BLaER1 treated with 17β-estradiol and CSF1 and Interleukin-3, amounts not matched to agents 10 nM and 100 nM (cell line): ENCODE data around the gene MYL7.

Experiments
- H3K27ac ChIP-seq, 11 experiments: shearing (Covaris generic); formaldehyde crosslinking; 2 replicates each; pipeline ENCODE4 v1.8.1; 2022
- H3K27me3 ChIP-seq, 11 experiments: shearing (Covaris generic); formaldehyde crosslinking; 2 replicates each; pipeline ENCODE4 v1.8.1; 2022
- H3K36me3 ChIP-seq, 11 experiments: shearing (Covaris generic); formaldehyde crosslinking; 2 replicates each; pipeline ENCODE4 v1.8.1; 2022
- H3K4me1 ChIP-seq, 10 experiments: shearing (Covaris generic); formaldehyde crosslinking; 2 replicates each; pipeline ENCODE4 v1.8.1; 2022
- H3K4me2 ChIP-seq, 11 experiments: shearing (Covaris generic); formaldehyde crosslinking; 2 replicates each; pipeline ENCODE4 v1.8.1; 2022
- H3K4me3 ChIP-seq, 10 experiments: shearing (Covaris generic); formaldehyde crosslinking; 2 replicates each; pipeline ENCODE4 v1.8.1; 2022
- H3K9ac ChIP-seq, 11 experiments: shearing (Covaris generic); formaldehyde crosslinking; 2 replicates each; pipeline ENCODE4 v1.8.1; 2022
- H3K9me3 ChIP-seq, 11 experiments: shearing (Covaris generic); formaldehyde crosslinking; replicated peaks in 1 of 11; 2 replicates each; pipeline ENCODE4 v1.8.1; 2022
- H4K20me1 ChIP-seq, 11 experiments: shearing (Covaris generic); formaldehyde crosslinking; 2 replicates each; pipeline ENCODE4 v1.8.1; 2022
- Cebpa-rat ChIP-seq, 11 experiments: shearing (Covaris generic); IDR thresholded peaks; 2 replicates each; pipeline ENCODE4 v1.8.1; 2022

Gene MYL7

DNA sequence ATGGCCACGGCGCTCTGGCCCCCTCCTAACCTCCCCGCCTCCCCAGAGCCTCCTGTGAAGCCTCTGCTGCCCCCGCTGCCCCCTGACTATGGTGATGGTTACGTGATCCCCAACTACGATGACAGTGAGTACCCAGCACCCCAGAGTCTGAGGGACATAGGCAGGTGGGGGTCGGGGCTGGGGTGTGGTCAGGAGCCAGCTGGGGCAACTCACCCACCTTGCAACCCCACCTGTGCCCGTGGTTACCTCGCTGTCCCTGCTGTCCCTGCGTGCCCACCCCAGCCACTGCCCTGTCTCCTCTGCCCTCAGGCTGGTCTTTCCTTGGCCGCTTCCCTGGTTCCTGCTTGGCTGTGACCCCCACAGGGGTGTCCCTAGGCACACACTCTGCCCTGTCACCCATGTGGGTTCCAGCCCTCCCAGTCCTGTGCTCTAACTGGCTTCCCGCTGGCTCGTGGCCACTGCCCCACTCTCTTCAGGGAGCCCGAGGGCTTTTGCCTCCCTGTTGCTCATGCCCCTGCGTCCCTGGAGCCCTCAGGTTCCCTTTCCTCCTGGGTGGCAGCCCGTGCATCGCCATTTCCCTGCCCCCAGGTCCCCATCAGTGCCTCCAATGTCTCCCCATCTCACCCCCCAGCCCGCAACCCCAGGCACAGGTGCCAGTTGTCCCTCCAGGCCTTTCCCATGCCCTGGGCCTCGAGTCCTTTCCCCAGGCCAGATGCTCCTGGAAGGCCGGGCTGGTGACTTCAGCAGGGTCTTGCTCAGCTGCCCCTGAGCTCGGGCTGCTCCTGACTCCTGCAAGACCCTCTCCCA, 33.0 kb downstream of the MYL7 start:
- Histone ChIP-seq H4K20me1 (peaks cover 0 to 87% (median 82%) of the 10 kb centered on the region in 11 experiments; a peak in 18 of 22 replicates), H3K4me2 (peak overlapping the region in 4 of 11 experiments; percentile 90 to 98 (median 94); a peak in 7 of 22 replicates)

DNA sequence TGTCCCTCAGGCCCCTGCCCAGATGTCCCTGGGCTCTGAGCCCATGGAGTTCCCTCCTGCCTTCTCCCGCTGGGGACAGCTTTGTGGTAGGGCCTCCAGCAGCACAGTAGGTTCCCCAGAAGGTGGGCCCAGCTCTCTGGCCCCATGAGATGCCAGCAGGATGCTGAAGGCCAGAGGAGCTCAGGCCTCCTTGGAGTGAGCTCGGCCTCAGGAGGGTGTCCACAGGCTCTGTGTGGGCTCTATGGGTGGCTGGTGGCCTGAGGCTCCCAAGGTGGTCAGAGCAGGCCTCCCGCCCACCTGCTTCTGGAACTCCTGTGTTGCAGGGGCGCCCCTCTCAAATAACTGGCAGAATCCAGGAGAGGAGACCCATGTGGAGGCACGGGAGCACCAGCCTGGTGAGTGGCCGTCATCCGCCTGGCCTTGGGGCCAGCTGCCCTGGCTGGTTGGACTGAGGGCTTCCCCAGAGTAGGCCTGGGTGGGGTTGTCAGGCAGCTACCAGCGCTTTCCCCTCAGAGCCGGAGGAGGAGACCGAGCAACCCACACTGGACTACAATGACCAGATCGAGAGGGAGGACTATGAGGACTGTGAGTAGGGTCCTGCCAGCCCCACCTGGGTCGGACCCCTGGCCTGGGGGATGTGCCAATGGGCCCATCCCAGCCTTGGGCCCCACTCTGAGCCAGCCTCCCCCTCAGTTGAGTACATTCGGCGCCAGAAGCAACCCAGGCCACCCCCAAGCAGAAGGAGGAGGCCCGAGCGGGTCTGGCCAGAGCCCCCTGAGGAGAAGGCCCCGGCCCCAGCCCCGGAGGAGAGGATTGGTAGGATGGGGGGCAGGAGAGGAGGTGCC, 33.8 kb downstream of the MYL7 start:
- Histone ChIP-seq H4K20me1 (peaks cover 0 to 78% (median 74%) of the 10 kb centered on the region in 11 experiments; a peak in 18 of 22 replicates), H3K4me3 (peak overlapping the region in 5 of 10 experiments; percentile 72 to 84 (median 79); a peak in 7 of 20 replicates), H3K27me3 (no peaks in the 10 kb centered on the region; a peak in 1 of 22 replicates), H3K9me3 (no peaks in the 10 kb centered on the region), H3K4me1 (peaks cover 33 to 62% (median 47%) of the 10 kb centered on the region in 10 experiments), H3K27ac (peak overlapping the region in 7 of 11 experiments; percentile 32 to 84 (median 42); a peak in 10 of 22 replicates), H3K36me3 (peaks cover 26 to 66% (median 62%) of the 10 kb centered on the region in 11 experiments), H3K9ac (peak overlapping the region in 8 of 11 experiments; percentile 31 to 89 (median 84); a peak in 15 of 22 replicates), H3K4me2 (peak overlapping the region in 10 of 11 experiments; percentile 82 to 98 (median 93); a peak in 19 of 22 replicates)
- no peak for TF ChIP-seq Cebpa-rat (IDR thresholded peaks at IDR 0.05)

More for the DNA sequence above, 33.0 kb downstream of the MYL7 start:
- H3K4me3 ChIP-seq, result no peak overlapping the region; a peak in 1 of 20 replicates
- H3K36me3 ChIP-seq, result peaks cover 34 to 74% (median 71%) of the 10 kb centered on the region in 11 experiments
- no peaks in the 10 kb centered on the region; a peak in 1 of 22 replicates for H3K27me3 ChIP-seq
- no peak for TF ChIP-seq Cebpa-rat (IDR thresholded peaks at IDR 0.05)
- no peaks in the 10 kb centered on the region for H3K9me3 ChIP-seq
- peak overlapping the region in 7 of 11 experiments; percentile 22 to 89 (median 86); a peak in 11 of 22 replicates for H3K9ac ChIP-seq
- peaks cover 25 to 53% (median 39%) of the 10 kb centered on the region in 10 experiments for H3K4me1 ChIP-seq
- peak overlapping the region in 3 of 11 experiments; percentile 28 to 79 (median 43); a peak in 5 of 22 replicates for H3K27ac ChIP-seq

DNA sequence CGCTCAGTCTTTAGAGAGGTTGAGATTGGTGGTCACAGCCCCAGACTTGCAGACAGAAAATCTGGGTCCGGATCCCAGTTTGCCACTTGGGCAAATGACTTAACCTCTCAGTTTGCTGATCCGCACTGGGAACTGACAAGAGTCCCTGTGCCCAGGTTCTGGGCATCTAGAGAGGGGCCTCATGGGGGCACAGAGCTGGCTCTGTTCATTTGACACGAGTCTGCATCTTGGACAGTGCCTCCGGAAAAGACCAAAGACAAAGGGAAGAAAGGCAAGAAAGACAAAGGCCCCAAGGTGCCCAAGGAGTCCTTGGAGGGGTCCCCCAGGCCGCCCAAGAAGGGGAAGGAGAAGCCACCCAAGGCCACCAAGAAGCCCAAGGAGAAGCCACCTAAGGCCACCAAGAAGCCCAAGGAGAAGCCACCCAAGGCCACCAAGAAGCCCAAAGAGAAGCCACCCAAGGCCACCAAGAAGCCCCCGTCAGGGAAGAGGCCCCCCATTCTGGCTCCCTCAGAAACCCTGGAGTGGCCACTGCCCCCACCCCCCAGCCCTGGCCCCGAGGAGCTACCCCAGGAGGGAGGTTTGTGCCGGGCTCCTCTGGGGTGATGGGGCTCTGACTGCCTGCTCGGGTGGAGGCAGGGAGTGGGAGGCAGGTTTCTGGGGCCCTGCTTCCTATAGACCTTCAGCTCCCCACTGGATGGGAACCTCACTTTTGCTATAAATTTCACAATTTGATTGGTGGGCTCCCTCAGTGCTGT, 34.6 kb downstream of the MYL7 start:
- Histone ChIP-seq H3K4me3 (peak overlapping the region in 8 of 10 experiments; percentile 65 to 84 (median 74); a peak in 14 of 20 replicates), H3K4me2 (peak overlapping the region; percentile 82 to 98 (median 92)), H3K4me1 (peaks cover 42 to 70% (median 56%) of the 10 kb centered on the region in 10 experiments), H3K9me3 (no peaks in the 10 kb centered on the region), H3K27ac (peak overlapping the region in 7 of 11 experiments; percentile 32 to 97 (median 42); a peak in 10 of 22 replicates), H3K36me3 (peaks cover 20 to 58% (median 54%) of the 10 kb centered on the region in 11 experiments), H3K27me3 (no peaks in the 10 kb centered on the region; a peak in 1 of 22 replicates), H4K20me1 (peaks cover 0 to 70% (median 66%) of the 10 kb centered on the region in 11 experiments; a peak in 18 of 22 replicates), H3K9ac (peak overlapping the region in 10 of 11 experiments; percentile 76 to 89 (median 84); a peak in 18 of 22 replicates)
- TF ChIP-seq Cebpa-rat (IDR thresholded peaks at IDR 0.05), result no peak

DNA sequence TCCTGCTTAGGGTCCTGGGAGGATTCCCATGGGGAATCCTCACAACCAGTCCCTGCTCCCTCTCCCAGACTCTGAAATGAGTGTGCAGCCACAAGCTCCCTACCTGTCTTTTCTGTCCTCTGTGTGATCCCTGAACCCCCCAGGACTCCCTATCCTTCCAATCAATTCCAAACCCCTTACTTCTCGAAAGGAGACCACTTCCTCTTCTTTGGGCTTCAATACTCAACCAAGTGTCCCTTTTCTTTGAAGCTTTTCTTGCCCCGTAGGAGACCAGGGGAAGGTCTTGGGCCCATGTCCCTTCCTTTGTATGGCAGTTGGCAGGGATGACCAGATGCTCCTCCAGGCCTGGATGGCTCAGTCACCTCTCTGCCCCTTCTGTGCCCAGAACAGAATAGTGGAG, 35.3 kb downstream of the MYL7 start:
- H3K27ac ChIP-seq, result peak overlapping the region in 8 of 11 experiments; percentile 77 to 97 (median 84); a peak in 16 of 22 replicates
- peaks cover 0 to 63% (median 59%) of the 10 kb centered on the region in 11 experiments; a peak in 18 of 22 replicates for H4K20me1 ChIP-seq
- no peaks in the 10 kb centered on the region for H3K9me3 ChIP-seq
- H3K4me2 ChIP-seq, result peak overlapping the region; percentile 82 to 98 (median 92)
- H3K9ac ChIP-seq, result peak overlapping the region; percentile 75 to 89 (median 83); a peak in 20 of 22 replicates
- peak overlapping the region; percentile 48 to 84 (median 72) for H3K4me3 ChIP-seq
- TF ChIP-seq Cebpa-rat (IDR thresholded peaks at IDR 0.05), result no peak
- H3K36me3 ChIP-seq, result peaks cover 13 to 51% (median 47%) of the 10 kb centered on the region in 11 experiments
- no peaks in the 10 kb centered on the region; a peak in 1 of 22 replicates for H3K27me3 ChIP-seq
- H3K4me1 ChIP-seq, result peaks cover 48 to 77% (median 63%) of the 10 kb centered on the region in 10 experiments

DNA sequence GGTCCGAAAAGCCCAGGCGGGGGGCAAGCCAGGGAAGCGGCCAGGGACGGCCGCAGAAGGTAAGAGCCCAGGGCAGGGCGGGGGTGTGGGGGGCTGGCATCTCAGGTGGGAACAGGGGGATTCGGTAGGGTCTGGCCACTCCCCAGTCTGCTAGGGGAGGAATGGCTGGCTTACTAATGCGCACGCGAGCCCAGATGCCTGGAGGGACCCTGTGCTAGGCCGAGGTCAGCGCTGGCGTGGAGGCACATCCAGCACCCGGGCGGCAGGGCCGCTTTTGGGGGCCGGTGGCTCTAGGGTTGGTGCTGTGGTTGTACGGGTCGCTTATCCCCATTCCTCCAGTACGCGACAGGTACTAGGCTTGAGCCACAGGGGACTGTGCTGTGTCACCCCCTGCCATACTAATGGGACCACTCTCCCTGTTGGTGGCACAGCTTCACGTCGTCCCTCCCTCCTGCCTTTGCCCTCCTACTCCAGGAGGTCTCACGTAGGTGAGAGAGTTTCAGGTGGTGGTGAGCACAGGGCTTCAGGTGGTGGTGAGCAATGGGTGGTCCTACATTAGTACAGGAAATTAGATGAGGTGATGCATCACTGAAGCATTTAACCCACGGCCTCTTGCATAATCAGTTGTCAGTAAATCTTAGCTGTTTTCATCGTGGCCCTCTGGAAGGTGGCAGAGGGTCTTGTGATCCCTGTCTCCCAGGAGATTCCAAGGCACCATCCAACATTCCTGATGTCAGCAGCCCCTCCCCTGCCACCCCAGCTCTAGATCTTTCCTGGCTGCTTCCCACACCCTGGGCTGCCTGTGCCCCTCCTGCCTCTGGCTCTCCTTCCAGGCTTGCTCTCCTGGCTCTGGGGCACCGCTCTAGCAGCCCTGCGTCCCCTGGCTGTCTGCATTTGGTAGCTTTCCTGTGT, 36.0 kb downstream of the MYL7 start:
- peak in 4 of 11 experiments; percentile 19 to 61 (median 35); a peak in 3 of 22 replicates for TF ChIP-seq Cebpa-rat (IDR thresholded peaks at IDR 0.05)
- H3K27me3 ChIP-seq, result no peaks in the 10 kb centered on the region; a peak in 1 of 22 replicates
- no peaks in the 10 kb centered on the region for H3K9me3 ChIP-seq
- H3K4me1 ChIP-seq, result peaks cover 55 to 80% (median 70%) of the 10 kb centered on the region in 10 experiments
- peak overlapping the region; percentile 48 to 84 (median 72) for H3K4me3 ChIP-seq
- peaks cover 0 to 56% (median 52%) of the 10 kb centered on the region in 11 experiments; a peak in 18 of 22 replicates for H4K20me1 ChIP-seq
- H3K36me3 ChIP-seq, result peaks cover 8 to 44% (median 40%) of the 10 kb centered on the region in 11 experiments; a peak in 21 of 22 replicates
- peak overlapping the region; percentile 38 to 97 (median 83); a peak in 20 of 22 replicates for H3K27ac ChIP-seq
- H3K4me2 ChIP-seq, result peak overlapping the region; percentile 82 to 98 (median 92)
- peak overlapping the region; percentile 75 to 89 (median 83) for H3K9ac ChIP-seq

DNA sequence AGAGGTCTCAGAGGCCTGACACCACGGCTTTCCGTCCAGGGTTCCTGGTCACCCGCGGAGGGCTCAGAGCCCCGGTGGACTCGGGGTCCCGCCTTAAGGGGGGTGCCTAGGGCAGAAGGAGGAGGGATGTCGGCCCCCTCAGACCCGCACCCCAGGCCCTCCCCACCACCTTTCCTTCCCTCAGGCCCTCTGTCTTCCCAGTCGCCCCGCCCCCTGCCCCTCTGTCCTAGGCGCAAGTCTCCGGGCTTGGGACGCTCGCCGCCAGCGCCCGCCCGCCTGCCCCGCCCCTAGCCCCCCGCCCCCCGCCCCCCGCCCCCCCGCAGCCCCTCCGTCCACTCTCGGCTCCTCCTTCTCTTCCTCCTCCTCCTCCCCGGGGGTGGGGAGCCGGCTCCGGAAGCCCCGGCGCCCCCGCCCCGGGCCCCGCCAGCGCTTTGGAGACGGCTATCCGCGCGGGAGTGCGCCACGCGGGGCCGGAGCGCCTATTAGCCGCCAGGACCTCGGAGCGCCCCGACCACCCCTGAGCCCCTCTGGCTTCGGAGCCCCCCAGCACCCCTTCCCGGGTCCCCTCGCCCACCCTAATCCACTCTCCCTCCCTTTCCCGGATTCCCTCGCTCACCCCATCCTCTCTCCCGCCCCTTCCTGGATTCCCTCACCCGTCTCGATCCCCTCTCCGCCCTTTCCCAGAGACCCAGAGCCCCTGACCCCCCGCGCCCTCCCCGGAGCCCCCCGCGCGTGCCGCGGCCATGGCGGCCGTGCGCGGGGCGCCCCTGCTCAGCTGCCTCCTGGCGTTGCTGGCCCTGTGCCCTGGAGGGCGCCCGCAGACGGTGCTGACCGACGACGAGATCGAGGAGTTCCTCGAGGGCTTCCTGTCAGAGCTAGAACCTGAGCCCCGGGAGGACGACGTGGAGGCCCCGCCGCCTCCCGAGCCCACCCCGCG, 36.9 kb downstream of the MYL7 start, which contains the start of gene AEBP1:
Gene AEBP1, plus strand, starts transcription at position 423 of the 937 bp plus-strand sequence. Its CDS starts 321 bp downstream, at position 744.
- Histone ChIP-seq H3K4me1 (peaks cover 65 to 89% (median 79%) of the 10 kb centered on the region in 10 experiments), H3K27me3 (no peaks in the 10 kb centered on the region; a peak in 1 of 22 replicates), H3K9me3 (no peaks in the 10 kb centered on the region), H3K4me3 (peak within 1 kb of the TSS; percentile 48 to 84 (median 72)), H3K36me3 (peaks cover 4 to 35% (median 31%) of the 10 kb centered on the region in 11 experiments; a peak in 19 of 22 replicates), H3K9ac (peak within 1 kb of the TSS; percentile 75 to 89 (median 83)), H3K4me2 (peak within 1 kb of the TSS; percentile 82 to 98 (median 94)), H3K27ac (peak within 1 kb of the TSS; percentile 38 to 97 (median 89); a peak in 20 of 22 replicates), H4K20me1 (peaks cover 0 to 47% (median 43%) of the 10 kb centered on the region in 11 experiments; a peak in 18 of 22 replicates)
- no peak for TF ChIP-seq Cebpa-rat (IDR thresholded peaks at IDR 0.05)
